Upper lobe of right lung (tissue), 1 donor: ENCODE measurements around the gene PAPOLA. TPM values are rescaled to one million over a fixed set of nuclear protein-coding genes. Genes with fewer than 3 reads are reported as not detected.
"Not testable (repeated sequence)": the region's sequence is repeated elsewhere in the genome, so short reads cannot be mapped to it uniquely, and the experiment has no call there.

Experiments
- ATAC-seq: fragments of 200-7000 bp; cut with Tn5 transposase; one replicate; pipeline ENCODE4 v1.9.1; 2020; ENCODE audit warnings: mild to moderate bottlenecking, moderate library complexity
- DNase-seq: peaks from one replicate; pipeline ENCODE4 v3.0.0-alpha.2; 2020
- H3K27ac ChIP-seq: fragments of 200-600 bp; one replicate; pipeline ENCODE4 v1.8.0; 2022
- H3K27me3 ChIP-seq: fragments of 200-600 bp; one replicate; pipeline ENCODE4 v1.8.0; 2022; ENCODE audit warnings: mild to moderate bottlenecking
- H3K36me3 ChIP-seq: fragments of 200-600 bp; one replicate; pipeline ENCODE4 v1.8.0; 2022
- H3K4me1 ChIP-seq: fragments of 200-600 bp; one replicate; pipeline ENCODE4 v1.8.0; 2022
- H3K4me3 ChIP-seq: fragments of 200-600 bp; one replicate; pipeline ENCODE4 v1.8.0; 2022; ENCODE audit warnings: mild to moderate bottlenecking
- H3K9me3 ChIP-seq: fragments of 200-600 bp; one replicate; pipeline ENCODE4 v1.8.0; 2022
- intact Hi-C: fragments of 100-400 bp; cut with DNase I; formaldehyde crosslinking; loops from one replicate; pipeline ENCODE4 v1.11.0; 2022
- total RNA-seq: library from RNA; stranded (reverse); fragmentation: NEBNext Ultra II Directional; extraction: Animal tissue kit (Norgen Biotek cat#: 25700); gene quantifications from one replicate; pipeline ENCODE4 v1.2.1, GENCODE V29; 2021
- TF ChIP-seq, protein P1 (sequence below): fragments of 200-600 bp; IDR thresholded peaks from one replicate; pipeline ENCODE4 v1.8.0; 2022; ENCODE audit warnings: antibody characterized with exemption
- donor health status: DM: no; HTN: yes; CAD: no; lungs with severe emphysema.

The PAPOLA gene
- total RNA-seq, 1 donor from 2014 or later: 153 TPM

DNA sequence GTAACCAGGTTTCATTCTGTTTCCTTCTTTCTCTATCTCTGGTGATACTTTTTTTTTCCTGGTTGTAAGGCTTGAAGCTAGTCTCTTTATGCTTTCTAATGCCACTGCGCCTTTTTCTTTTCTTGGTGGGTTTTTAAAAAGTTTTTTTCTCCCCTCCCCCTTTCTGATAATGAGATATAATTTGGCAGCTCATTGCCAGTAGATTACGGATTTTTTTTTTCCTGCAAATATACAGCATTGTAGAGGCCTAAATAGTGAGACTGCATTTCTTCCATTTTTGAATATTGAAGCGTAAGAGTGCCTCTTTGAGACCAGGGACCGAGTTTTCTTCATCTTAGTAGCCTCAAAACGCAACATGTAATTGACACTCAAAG, 1.1 kb downstream of the PAPOLA start:
- no peaks in the 10 kb centered on the region for H3K27me3 ChIP-seq
- no peaks in the 10 kb centered on the region for H3K36me3 ChIP-seq
- peaks cover 42% of the 10 kb centered on the region for H3K4me1 ChIP-seq
- peak overlapping the region; percentile 90 for H3K4me3 ChIP-seq
- DNase-seq (no peak), ATAC-seq (no peak)
- no peaks in the 10 kb centered on the region for H3K9me3 ChIP-seq
- TF ChIP-seq, protein P1, sequence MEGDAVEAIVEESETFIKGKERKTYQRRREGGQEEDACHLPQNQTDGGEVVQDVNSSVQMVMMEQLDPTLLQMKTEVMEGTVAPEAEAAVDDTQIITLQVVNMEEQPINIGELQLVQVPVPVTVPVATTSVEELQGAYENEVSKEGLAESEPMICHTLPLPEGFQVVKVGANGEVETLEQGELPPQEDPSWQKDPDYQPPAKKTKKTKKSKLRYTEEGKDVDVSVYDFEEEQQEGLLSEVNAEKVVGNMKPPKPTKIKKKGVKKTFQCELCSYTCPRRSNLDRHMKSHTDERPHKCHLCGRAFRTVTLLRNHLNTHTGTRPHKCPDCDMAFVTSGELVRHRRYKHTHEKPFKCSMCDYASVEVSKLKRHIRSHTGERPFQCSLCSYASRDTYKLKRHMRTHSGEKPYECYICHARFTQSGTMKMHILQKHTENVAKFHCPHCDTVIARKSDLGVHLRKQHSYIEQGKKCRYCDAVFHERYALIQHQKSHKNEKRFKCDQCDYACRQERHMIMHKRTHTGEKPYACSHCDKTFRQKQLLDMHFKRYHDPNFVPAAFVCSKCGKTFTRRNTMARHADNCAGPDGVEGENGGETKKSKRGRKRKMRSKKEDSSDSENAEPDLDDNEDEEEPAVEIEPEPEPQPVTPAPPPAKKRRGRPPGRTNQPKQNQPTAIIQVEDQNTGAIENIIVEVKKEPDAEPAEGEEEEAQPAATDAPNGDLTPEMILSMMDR: no peak
- H3K27ac ChIP-seq: peak overlapping the region; percentile 98
- intact Hi-C loops: no loop called here

DNA sequence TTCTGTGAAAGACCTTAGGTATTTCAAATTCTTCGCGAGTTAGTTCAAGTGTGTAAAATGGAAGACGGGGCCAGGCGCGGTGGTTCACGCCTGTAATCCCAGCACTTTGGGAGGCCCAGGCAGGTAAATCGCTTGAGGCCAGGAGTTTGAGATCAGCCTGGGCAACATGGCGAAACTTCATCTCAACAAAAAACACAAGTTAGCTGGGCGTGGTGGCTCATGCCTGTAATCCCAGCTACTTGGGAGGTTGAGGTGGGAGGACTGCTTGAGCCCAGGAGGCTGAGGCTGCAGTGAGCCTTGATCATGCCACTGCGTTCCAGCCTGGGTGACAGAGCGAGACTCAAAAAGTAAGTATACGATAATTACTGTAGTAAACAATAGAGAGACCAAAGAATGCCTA, 2.2 kb downstream of the PAPOLA start:
- H3K4me1 ChIP-seq: peaks cover 42% of the 10 kb centered on the region
- ATAC-seq, H3K36me3 ChIP-seq, H3K27me3 ChIP-seq, H3K9me3 ChIP-seq, H3K27ac ChIP-seq, intact Hi-C loops, DNase-seq: not testable (repeated sequence)
- H3K4me3 ChIP-seq: peak overlapping the region; percentile 90

DNA sequence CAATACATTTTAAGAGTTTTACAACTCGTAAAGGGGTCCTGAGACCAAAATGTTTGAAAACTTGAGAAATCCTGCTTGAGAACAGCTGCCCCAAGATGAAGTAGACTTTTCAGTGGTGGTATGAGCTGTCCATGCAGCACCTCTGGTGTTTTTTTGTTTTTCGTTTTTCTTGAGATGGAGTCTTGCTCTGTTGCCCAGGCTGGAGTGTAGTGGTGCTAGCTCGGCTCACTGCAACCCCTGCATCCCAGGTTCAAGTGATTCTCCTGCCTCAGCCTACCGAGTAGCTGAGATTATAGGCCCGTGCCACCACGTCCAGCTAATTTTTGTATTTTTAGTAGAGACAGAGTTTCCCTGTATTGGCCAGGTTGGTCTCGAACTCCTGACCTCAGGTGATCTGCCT, 5.5 kb downstream of the PAPOLA start:
- TF ChIP-seq, protein P1: no peak
- no peaks in the 10 kb centered on the region for H3K9me3 ChIP-seq
- no peaks in the 10 kb centered on the region for H3K36me3 ChIP-seq
- no peaks in the 10 kb centered on the region for H3K27me3 ChIP-seq
- ATAC-seq (no peak), DNase-seq (no peak)
- intact Hi-C loops: no loop called here
- peaks cover 43% of the 10 kb centered on the region for H3K4me1 ChIP-seq
- no peak overlapping the region for H3K4me3 ChIP-seq
- H3K27ac ChIP-seq: no peak overlapping the region

DNA sequence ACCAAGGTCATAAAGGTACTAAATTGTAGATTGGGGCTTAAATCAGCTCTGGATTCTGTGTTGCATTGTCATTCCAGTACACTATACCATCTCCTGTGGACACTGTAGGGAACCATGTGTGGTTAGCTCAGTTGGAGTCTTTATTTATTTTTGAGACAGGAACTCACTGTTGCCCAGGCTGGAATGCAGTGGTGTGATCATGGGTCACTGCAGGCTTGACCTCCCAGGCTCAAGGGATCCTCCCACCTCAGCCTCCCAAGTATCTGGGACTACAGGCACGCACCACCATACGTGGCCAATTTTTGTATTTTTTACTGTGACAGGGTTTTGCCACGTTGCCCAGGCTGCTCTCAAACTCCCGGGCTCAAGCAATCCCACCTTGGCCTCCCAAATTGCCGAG, 6.7 kb downstream of the PAPOLA start:
- H3K4me3 ChIP-seq: no peak overlapping the region
- H3K27ac ChIP-seq: no peak overlapping the region
- TF ChIP-seq, protein P1: no peak
- intact Hi-C loops: no loop called here
- peaks cover 47% of the 10 kb centered on the region for H3K4me1 ChIP-seq
- ATAC-seq (no peak), DNase-seq (no peak)
- no peaks in the 10 kb centered on the region for H3K27me3 ChIP-seq
- no peaks in the 10 kb centered on the region for H3K9me3 ChIP-seq
- H3K36me3 ChIP-seq: no peaks in the 10 kb centered on the region

DNA sequence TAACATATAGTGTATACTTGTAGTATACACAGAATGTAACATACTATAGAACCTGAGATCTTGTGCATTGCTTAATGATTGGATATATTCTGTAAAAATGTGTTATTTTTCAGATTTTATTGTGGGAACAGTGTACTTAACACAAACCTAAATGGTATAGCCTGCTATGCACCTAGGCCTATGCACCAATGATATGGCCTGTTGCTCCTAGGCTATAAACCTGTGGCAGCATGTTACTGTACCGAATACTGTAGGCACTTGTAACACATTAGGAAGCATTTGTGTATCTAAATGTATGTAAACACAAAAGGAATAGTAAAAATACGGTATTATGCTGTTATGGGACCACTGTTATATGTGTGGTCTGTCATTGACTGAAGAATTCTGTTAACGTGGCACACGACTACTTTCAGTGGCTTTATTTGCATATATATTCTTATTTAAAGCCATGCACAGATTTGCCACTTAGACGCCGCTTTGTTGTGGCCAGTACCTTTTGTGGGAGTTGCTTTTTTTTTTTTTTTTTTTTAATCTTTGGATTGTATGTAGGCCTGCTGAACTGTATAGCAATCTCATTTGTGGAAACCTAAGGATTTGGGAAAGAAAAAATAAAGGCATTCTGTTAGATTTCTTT, 7.4 kb downstream of the PAPOLA start:
- Histone ChIP-seq H3K27ac (no peak overlapping the region), H3K4me3 (no peak overlapping the region), H3K4me1 (peaks cover 47% of the 10 kb centered on the region), H3K9me3 (no peaks in the 10 kb centered on the region), H3K36me3 (no peaks in the 10 kb centered on the region), H3K27me3 (no peaks in the 10 kb centered on the region)
- TF ChIP-seq, protein P1: no peak
- intact Hi-C loops: no loop called here
- DNase-seq (no peak), ATAC-seq (no peak)

DNA sequence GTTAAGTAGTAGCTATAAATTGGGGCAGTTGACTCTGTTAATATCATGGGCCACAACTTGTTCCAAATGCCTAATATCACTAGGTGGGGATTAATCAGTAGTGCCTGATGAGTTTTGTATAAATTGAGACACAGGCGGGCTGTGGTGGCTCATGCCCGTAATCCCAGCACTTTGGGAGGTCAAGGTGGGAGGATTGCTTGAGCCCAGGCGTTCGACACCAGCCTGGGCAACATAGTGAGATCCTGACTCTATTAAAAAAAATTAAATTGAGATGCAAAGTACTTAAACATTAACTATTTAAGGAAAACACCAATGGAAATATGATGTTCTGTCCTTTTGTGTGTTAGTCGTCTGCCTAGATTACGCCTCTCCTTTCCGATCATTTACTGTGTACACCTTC, 9.0 kb downstream of the PAPOLA start:
- no peak overlapping the region for H3K27ac ChIP-seq
- H3K4me3 ChIP-seq: no peak overlapping the region
- no peaks in the 10 kb centered on the region for H3K36me3 ChIP-seq
- TF ChIP-seq, protein P1: no peak
- no peaks in the 10 kb centered on the region for H3K9me3 ChIP-seq
- H3K27me3 ChIP-seq: no peaks in the 10 kb centered on the region
- no peak for DNase-seq
- peaks cover 45% of the 10 kb centered on the region for H3K4me1 ChIP-seq
- no peak for ATAC-seq
- intact Hi-C loops: no loop called here
